PC-9 (cell line): Measurements from ENCODE around the gene KRTAP10-10.

Experiments
- CTCF ChIP-seq: fragments of 200-600 bp; sonication (generic); conservative IDR thresholded peaks from 2 replicates; pipeline ENCODE4 v1.6.1; 2017; ENCODE audit warnings: mixed run types, antibody characterized with exemption, mild to moderate bottlenecking, moderate library complexity
- EZH2 ChIP-seq: fragments of 200-600 bp; sonication (generic); IDR thresholded peaks from 2 replicates; pipeline ENCODE4 v1.8.0; 2017; ENCODE audit warnings: antibody characterized with exemption, low read depth

- TF ChIP-seq CTCF (no peak), EZH2 (no peak)
These were observed 13.3 kb downstream of the KRTAP10-10 start for GRCh38 chr21:44650265-44650972.
